MG63 (cell line): ENCODE measurements around the gene TCF4. TPM values are rescaled to one million over a fixed set of nuclear protein-coding genes. Genes with fewer than 3 reads are reported as not detected.

ENCODE experiments used
- DNase-seq: peaks from one replicate; pipeline ENCODE4 v3.0.0-alpha.2; 2020
- H3K27me3 ChIP-seq: fragments of 250-450 bp; sonication (Bioruptor Pico); 2 replicates; pipeline ENCODE4 v1.5.1; 2020; ENCODE audit warnings: mild to moderate bottlenecking, moderate library complexity
- H3K36me3 ChIP-seq: fragments of 250-450 bp; sonication (Bioruptor Pico); 2 replicates; pipeline ENCODE4 v1.5.1; 2020; ENCODE audit warnings: mild to moderate bottlenecking, moderate library complexity
- H3K4me3 ChIP-seq: fragments of 250-450 bp; sonication (Bioruptor Pico); 2 replicates; pipeline ENCODE4 v1.5.1; 2020; ENCODE audit warnings: mild to moderate bottlenecking, moderate library complexity
- H3K9me3 ChIP-seq: fragments of 250-450 bp; sonication (Bioruptor Pico); 2 replicates; pipeline ENCODE4 v1.5.1; 2020; ENCODE audit warnings: mild to moderate bottlenecking, moderate library complexity
- total RNA-seq: library from RNA; depleted of rRNA; stranded (reverse); fragments of >200 nt; shearing (Covaris generic); gene quantifications from 2 replicates; pipeline ENCODE4 v1.2.3, GENCODE V29; 2014; ENCODE audit warnings: low replicate concordance

Gene TCF4
- total RNA-seq, 1 experiment from 2014 or later, result 20.3 TPM

- no peak overlapping the region for H3K4me3 ChIP-seq
- no peak for DNase-seq
- no peaks in the 10 kb centered on the region; the same call in 1 of the 2 replicates for H3K36me3 ChIP-seq
- no peaks in the 10 kb centered on the region for H3K9me3 ChIP-seq
- no peaks in the 10 kb centered on the region for H3K27me3 ChIP-seq
Measured at GRCh38 chr18:55243857-55244256, 344.1 kb downstream of the TCF4 start.

GRCh38 chr18:55243255-55243654 lies 344.7 kb downstream of the TCF4 start:
- H3K9me3 ChIP-seq, result no peaks in the 10 kb centered on the region
- H3K36me3 ChIP-seq, result no peaks in the 10 kb centered on the region; the same call in 1 of the 2 replicates
- no peak overlapping the region for H3K4me3 ChIP-seq
- DNase-seq, result no peak
- no peaks in the 10 kb centered on the region for H3K27me3 ChIP-seq

GRCh38 chr18:55240978-55241377 lies 347.0 kb downstream of the TCF4 start:
- Histone ChIP-seq H3K9me3 (no peaks in the 10 kb centered on the region), H3K27me3 (no peaks in the 10 kb centered on the region), H3K4me3 (no peak overlapping the region), H3K36me3 (no peaks in the 10 kb centered on the region; the same call in 1 of the 2 replicates)
- no peak for DNase-seq

- Histone ChIP-seq H3K27me3 (no peaks in the 10 kb centered on the region), H3K9me3 (no peaks in the 10 kb centered on the region), H3K4me3 (no peak overlapping the region), H3K36me3 (no peaks in the 10 kb centered on the region; the same call in 1 of the 2 replicates)
- DNase-seq, result no peak
Measured at GRCh38 chr18:55239740-55240139, 348.3 kb downstream of the TCF4 start.

GRCh38 chr18:55237660-55238059 lies 350.3 kb downstream of the TCF4 start:
- Histone ChIP-seq H3K36me3 (no peaks in the 10 kb centered on the region; the same call in 1 of the 2 replicates), H3K9me3 (no peaks in the 10 kb centered on the region), H3K4me3 (no peak overlapping the region), H3K27me3 (no peaks in the 10 kb centered on the region)
- no peak for DNase-seq

- Histone ChIP-seq H3K27me3 (no peaks in the 10 kb centered on the region), H3K9me3 (no peaks in the 10 kb centered on the region), H3K36me3 (no peaks in the 10 kb centered on the region; the same call in 1 of the 2 replicates), H3K4me3 (no peak overlapping the region)
- no peak for DNase-seq
Measured at GRCh38 chr18:55236150-55236931, 351.7 kb downstream of the TCF4 start.

- Histone ChIP-seq H3K4me3 (no peak overlapping the region), H3K27me3 (no peaks in the 10 kb centered on the region), H3K9me3 (no peaks in the 10 kb centered on the region), H3K36me3 (peaks cover 2% of the 10 kb centered on the region; the same call in 1 of the 2 replicates)
- no peak for DNase-seq
Measured at GRCh38 chr18:55235094-55235461, 352.9 kb downstream of the TCF4 start.

GRCh38 chr18:55234366-55235093 lies 353.5 kb downstream of the TCF4 start:
- no peak overlapping the region for H3K4me3 ChIP-seq
- peaks cover 2% of the 10 kb centered on the region; the same call in 1 of the 2 replicates for H3K36me3 ChIP-seq

GRCh38 chr18:55233857-55234256 lies 354.1 kb downstream of the TCF4 start:
- Histone ChIP-seq H3K27me3 (no peaks in the 10 kb centered on the region), H3K4me3 (no peak overlapping the region), H3K9me3 (no peaks in the 10 kb centered on the region), H3K36me3 (peaks cover 2% of the 10 kb centered on the region; the same call in 1 of the 2 replicates)
- no peak for DNase-seq

More at GRCh38 chr18:55234366-55235093, 353.5 kb downstream of the TCF4 start:
- H3K27me3 ChIP-seq, result no peaks in the 10 kb centered on the region
- peak; percentile 36 for DNase-seq
- no peaks in the 10 kb centered on the region for H3K9me3 ChIP-seq

- H3K27me3 ChIP-seq, result no peaks in the 10 kb centered on the region
- DNase-seq, result no peak
- peaks cover 2% of the 10 kb centered on the region; the same call in 1 of the 2 replicates for H3K36me3 ChIP-seq
- H3K9me3 ChIP-seq, result no peaks in the 10 kb centered on the region
- no peak overlapping the region for H3K4me3 ChIP-seq
Measured at GRCh38 chr18:55232506-55232905, 355.5 kb downstream of the TCF4 start.

GRCh38 chr18:55229682-55230081 lies 358.3 kb downstream of the TCF4 start:
- Histone ChIP-seq H3K36me3 (peaks cover 2% of the 10 kb centered on the region; the same call in 1 of the 2 replicates), H3K27me3 (no peaks in the 10 kb centered on the region), H3K4me3 (no peak overlapping the region), H3K9me3 (no peaks in the 10 kb centered on the region)
- no peak for DNase-seq

- Histone ChIP-seq H3K27me3 (no peaks in the 10 kb centered on the region), H3K9me3 (no peaks in the 10 kb centered on the region), H3K4me3 (no peak overlapping the region), H3K36me3 (peaks cover 2% of the 10 kb centered on the region; the same call in 1 of the 2 replicates)
- no peak for DNase-seq
Measured at GRCh38 chr18:55228707-55229106, 359.3 kb downstream of the TCF4 start.

GRCh38 chr18:55228191-55228590 lies 359.8 kb downstream of the TCF4 start:
- peaks cover 2% of the 10 kb centered on the region; the same call in 1 of the 2 replicates for H3K36me3 ChIP-seq
- H3K9me3 ChIP-seq, result no peaks in the 10 kb centered on the region
- H3K27me3 ChIP-seq, result no peaks in the 10 kb centered on the region
- H3K4me3 ChIP-seq, result no peak overlapping the region
- DNase-seq, result no peak

GRCh38 chr18:55227771-55228170 lies 360.2 kb downstream of the TCF4 start:
- H3K4me3 ChIP-seq, result no peak overlapping the region
- no peak for DNase-seq
- H3K9me3 ChIP-seq, result no peaks in the 10 kb centered on the region
- H3K36me3 ChIP-seq, result peaks cover 2% of the 10 kb centered on the region; the same call in 1 of the 2 replicates
- no peaks in the 10 kb centered on the region for H3K27me3 ChIP-seq

- Histone ChIP-seq H3K36me3 (0 out of 2 replicates have a peak, but pooled peaks cover under 1% of the 10 kb centered on the region), H3K27me3 (no peaks in the 10 kb centered on the region), H3K4me3 (no peak overlapping the region)
Measured at GRCh38 chr18:55226044-55226443, 361.9 kb downstream of the TCF4 start.

GRCh38 chr18:55224086-55224625 lies 363.8 kb downstream of the TCF4 start:
- Histone ChIP-seq H3K36me3 (no peaks in the 10 kb centered on the region), H3K4me3 (no peak overlapping the region), H3K27me3 (no peaks in the 10 kb centered on the region), H3K9me3 (no peaks in the 10 kb centered on the region)
- DNase-seq, result no peak

More at GRCh38 chr18:55226044-55226443, 361.9 kb downstream of the TCF4 start:
- no peaks in the 10 kb centered on the region for H3K9me3 ChIP-seq
- no peak for DNase-seq

GRCh38 chr18:55221622-55222021 lies 366.4 kb downstream of the TCF4 start:
- Histone ChIP-seq H3K9me3 (no peaks in the 10 kb centered on the region), H3K27me3 (no peaks in the 10 kb centered on the region), H3K36me3 (no peaks in the 10 kb centered on the region), H3K4me3 (no peak overlapping the region)
- no peak for DNase-seq
